B cell (primary cell): Measurements from ENCODE around the gene SPX.

ENCODE experiments used
- CTCF ChIP-seq: fragments of 200-600 bp; IDR thresholded peaks from one replicate; pipeline ENCODE4 v1.8.0; 2022; ENCODE audit warnings: antibody characterized with exemption, mild to moderate bottlenecking
- EZH2 ChIP-seq: IDR thresholded peaks from 2 replicates; pipeline ENCODE4 v1.6.1; 2012; ENCODE audit warnings: borderline replicate concordance, low read depth, mild to moderate bottlenecking, moderate library complexity, low read length; ENCODE audit not compliant: insufficient read depth, poor library complexity, severe bottlenecking

- TF ChIP-seq CTCF (no peak), EZH2 (no peak)
Observed at GRCh38 chr12:21500786-21501257, 25.3 kb upstream of the SPX start.
